Cortex of kidney (tissue), 1 donor: Measurements from ENCODE around the gene LHFPL5.

ENCODE experiments used
- DNase-seq: peaks from one replicate; lab custom pipeline; 2025; lab: John Stamatoyannopoulos, UW

The LHFPL5 gene

DNA sequence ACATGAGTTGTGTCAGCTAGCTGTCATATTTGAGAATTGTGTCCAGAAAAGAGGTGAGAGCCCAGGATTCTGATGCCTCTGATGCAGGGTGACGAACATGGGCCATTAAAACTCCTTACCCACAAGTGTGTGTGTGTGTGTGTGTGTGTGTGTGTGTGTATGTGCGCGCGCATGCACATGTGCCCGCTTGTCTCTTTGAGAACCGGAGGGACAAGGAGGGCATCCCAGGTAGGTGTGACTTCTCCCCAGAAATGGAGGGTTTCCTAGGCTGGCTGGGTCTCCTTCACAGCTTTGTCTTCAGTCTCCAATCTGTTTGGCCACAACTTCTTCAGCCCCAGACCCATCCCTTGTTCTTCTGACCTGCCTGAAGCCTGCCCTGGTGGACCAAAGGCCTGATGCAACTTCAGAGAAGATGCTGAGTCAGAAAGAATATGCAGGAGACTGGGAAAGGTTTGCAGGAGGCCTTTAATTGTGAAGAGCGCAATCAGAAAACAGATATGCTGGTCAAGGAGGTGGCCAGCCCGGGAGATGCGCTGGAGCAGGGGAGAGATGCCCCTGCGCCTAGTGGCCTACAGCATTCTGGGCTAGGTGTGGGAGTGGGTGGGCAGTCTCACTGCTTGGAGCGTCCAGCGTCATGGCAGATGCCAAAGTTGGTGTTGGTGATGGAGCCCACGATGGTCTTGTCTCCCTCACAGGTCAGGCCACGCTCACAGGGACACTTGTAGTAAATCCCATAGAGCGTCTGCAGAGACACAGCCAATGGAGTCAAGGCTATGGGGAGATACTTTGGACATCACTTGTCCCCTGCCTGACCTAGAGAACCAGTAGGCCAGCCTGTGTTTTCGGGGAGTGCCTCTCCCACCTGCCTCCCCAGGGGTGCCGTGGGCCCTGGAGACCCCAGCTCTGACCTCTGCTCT, 10.4 kb upstream of the LHFPL5 start:
- no peak for DNase-seq

DNA sequence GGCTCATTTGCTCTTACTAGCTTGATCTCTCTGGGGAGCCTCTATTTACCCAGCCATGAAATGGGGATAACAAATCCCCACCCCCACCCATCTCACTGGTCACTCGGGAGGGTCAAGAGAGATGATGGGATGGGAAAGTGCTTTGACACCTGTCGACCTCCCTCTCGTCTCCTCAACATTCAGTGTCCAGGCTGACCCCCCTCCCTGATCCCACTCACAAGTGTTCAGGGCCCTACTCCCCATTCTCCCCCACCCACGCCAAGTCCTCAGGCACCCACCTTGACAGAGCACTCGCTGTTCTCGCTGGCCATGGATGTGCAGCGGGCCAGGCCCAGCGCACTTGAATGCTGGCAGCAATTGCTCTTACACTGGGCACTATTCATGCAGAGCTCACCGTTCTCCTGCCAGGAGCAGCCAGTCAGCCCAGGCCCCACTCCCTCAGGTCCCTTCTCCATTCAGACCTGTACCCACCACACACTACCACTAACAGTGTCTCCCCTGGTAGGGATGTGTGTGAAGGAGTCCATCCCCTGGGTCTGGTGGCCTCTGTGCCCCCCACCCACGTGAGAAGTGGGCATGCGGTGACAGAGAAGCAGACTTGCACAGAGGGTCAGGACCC, 9.6 kb upstream of the LHFPL5 start:
- DNase-seq: no peak

DNA sequence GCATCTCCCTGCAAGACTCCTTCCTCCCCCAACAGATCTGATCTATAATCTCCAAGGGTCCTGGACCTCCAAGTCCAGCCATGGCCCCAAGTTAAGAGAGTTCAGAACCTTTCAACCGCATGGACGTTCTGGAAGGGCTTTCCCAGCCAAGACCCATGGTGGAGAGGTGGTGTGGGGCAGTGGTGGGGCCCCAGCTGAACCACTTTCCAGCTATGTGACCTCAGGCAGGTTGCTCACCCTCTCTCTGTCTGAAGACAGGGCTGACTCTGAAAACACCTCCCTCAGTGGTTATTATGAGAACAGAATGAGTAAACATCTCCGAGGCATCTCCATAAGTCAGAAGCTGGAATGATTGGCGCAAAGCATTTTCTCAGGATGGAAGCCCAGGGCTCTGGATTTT, 8.9 kb upstream of the LHFPL5 start:
- no peak for DNase-seq

DNA sequence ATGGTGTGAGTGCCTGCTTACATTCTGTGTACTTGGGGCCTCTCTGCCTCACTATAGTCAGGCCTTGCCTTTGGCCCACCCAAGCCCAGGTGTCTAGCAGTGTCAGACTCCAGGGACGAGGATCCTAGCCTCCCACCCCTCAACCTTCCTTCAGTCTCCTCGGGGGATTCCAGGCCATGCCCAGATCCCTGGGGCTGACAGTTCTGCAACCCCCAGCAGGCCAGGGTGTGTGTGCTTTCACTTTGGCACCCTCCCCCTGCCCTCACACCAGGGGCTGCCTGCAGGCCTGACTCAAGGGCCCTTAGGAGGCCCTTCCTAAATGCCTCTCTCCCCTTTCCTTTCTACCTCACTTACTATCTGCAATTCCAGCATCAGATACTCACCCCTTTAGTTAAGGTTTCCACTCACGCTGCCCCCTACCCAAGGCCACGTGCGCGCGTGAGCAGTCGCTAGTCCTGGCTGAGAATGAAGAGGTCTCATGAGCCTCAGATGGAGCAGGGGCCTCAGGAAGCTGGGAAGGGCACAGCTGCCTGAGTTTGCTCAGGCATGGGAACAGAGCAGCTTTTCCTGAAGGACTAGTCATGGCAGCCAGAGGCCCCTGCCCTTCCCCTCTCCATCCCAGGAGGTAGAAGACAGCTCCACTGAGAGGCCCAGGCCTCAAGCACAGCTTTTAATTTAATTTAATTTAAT, 7.2 kb upstream of the LHFPL5 start:
- DNase-seq: no peak

DNA sequence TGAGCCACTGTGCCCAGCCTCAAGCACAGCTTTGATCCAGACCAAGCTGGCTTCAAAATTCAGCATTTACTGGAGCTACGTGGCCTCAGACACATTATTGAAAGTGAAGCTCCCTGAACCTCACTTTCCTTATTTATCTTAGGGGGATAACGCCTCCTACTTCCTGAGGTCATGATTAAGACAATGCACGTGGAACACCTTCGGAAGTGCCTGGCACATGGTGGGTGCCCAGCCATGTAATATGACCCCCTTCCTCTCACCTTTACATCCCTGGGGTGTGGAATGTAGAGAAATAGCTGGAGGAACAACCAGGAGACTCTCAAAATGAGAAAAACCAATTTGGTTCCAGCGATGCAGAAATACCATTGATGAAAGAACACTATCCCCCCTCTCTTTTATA, 6.4 kb upstream of the LHFPL5 start:
- DNase-seq: no peak

DNA sequence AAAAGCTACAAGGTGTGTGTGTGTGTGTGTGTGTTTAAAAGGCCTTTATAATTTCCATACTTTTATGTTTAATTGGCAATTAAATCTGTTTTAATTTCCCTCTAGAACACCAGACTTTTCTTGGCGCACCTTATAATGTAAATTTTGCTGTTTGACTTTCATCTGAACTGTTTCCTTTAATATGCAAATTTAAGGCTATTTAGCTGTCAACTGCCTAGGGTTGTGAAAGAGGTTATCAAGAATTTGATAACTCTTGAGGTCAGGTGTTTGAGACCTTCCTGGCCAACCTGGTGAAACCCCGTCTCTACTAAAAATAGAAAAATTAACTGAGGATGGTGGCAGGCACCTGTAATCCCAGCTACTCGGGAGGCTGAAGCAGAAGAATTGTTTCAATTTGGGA, 4.0 kb upstream of the LHFPL5 start:
- DNase-seq: no peak

DNA sequence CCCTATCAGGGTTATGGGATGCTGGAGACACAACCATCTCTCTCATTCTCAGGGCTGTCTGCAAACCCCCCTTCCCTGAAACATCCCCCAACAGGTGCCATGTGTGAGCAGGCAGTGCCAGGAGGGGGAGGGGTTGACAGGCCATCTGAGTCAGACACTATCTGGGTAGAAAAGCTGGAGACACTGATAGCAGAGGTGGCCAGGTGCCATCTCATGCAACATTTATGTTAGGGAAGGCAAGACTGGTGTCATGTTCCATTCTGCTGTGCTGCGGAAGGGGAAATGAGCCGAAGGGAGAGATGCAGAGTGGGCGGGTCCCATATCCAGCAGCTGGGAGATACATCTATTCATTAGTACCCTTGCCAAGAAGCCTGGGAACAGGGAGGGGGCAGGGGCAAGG, 3.5 kb downstream of the LHFPL5 start:
- no peak for DNase-seq

DNA sequence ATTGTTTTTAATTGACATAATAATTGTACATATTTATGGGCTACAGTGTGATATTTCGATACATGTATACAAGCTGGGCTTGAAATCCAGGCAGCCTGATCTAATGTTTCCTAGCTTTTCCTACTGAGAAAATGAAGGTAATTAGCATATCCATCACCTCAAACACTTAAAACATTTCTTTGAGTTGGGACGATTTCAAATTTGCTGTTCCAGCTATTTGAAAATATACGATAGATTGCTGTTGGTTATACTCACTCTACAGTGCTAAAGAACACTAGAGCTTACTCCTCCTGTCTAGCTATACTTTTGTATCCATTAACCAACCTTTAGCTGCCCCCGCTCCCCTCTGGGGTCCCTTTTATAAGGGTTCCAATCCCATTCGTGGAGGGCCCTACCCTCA, 4.7 kb downstream of the LHFPL5 start:
- no peak for DNase-seq

DNA sequence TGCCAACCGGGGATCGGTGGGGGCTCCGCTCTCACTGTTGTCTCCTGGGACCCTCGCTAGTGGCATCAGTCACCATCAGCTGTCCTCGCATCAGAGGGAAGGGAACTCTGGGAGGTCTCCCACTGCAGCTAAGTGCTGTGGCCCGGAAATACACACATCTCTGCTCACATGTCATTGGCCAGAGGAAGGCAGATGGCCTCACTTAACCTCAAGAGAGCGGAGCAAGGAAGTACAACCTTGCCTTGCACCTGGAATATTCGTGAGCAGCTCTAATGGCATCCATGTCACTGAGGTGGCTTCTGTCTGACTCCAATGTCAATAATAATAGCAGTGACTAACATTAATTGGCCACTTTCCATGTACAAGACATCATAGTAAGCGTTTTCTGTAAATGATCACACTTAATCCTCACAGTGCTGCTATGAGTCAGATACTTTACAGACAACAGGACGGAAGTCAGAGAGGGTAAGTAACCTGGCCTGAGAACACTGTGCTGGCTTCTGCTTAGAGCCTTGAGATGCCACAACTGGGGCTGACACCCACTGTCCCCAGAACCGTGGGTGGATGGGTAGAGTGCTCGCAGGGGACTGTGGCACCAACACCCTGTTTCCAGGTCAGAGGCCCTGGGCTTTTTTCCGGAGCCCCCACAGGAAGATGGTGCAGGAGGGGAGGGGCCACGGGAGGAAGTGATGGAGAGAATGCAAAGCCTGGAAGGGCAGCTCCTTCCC, 6.0 kb downstream of the LHFPL5 start:
- no peak for DNase-seq

DNA sequence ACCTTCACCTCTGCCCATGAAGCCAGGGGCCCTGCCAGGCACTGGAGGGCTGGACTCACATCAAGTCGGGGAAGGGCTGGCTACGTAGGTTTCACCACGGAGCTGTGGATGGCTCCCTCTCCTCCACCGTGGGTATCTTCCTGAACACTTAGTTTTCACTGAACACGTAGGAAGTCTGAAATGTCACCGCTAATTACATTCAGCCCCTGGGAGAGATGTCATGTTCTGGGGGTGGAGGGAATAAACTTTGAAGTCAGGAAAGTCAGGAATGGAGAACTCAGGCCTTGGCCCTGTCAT, 6.5 kb downstream of the LHFPL5 start:
- DNase-seq: no peak

DNA sequence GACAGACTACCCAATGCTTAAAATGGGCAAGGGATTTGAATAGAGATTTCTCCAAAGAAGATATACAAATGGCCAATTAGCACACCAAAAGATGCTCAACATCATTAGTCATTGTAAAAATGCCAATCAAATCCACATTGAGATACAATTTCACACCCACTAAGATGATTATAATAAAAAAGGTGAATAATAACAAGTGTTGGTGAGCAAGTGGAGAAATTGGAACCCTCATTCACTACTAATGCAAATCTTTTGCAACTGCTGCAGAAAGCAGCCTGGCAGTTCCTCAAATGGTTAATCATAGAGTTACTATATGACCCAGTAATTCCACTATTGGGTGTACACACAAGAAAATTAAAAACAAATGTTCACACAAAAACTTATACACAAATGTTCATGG, 12.4 kb downstream of the LHFPL5 start:
- no peak for DNase-seq

DNA sequence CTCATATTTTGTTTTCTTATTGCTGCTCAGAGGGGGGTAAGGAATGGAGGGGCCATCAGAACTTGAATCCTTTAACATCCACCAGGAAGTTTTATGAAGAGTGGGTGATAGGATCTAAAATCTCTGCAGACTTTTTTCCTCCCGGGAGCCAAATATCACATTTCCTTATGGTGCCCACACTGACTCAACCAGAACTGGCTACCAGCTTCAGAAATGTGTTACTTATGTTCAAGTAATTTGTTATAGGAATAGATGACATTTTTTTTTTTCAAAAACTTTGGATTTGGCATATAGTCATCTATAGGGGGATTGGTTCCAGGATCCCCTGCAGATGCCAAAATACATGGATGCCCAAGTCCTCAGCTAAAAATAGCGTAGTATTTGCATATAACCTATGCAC, 18.4 kb downstream of the LHFPL5 start:
- DNase-seq: no peak

DNA sequence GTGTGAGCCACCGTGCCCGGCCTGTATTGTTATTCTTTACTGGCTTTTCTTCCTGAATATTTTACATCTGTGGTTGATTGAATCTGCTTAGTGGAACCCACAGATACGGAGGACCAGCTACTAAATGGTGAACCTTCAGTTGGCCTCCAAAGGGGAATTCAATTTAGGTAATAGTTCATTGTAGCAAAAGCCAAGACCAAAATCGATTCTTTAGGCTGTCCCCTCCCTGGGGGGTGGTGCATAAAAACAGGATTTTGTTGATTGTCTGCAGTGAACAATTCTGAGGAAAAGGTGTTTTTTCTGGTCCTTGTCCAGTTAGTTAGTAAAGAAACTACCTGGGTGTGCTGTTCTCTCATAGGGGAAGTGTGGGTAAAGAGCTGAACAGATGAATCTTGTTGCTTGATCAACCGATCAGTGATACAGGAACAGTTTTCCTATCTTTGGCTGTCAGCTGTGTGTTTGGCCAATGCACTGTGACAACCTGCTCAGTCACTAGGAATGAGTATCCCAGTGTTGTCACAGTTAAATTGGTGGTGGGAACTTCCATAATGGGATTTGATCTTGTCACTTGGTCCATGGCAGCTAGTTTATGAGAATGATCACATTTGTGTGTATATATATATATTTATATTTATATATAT, 19.5 kb downstream of the LHFPL5 start:
- DNase-seq: no peak

DNA sequence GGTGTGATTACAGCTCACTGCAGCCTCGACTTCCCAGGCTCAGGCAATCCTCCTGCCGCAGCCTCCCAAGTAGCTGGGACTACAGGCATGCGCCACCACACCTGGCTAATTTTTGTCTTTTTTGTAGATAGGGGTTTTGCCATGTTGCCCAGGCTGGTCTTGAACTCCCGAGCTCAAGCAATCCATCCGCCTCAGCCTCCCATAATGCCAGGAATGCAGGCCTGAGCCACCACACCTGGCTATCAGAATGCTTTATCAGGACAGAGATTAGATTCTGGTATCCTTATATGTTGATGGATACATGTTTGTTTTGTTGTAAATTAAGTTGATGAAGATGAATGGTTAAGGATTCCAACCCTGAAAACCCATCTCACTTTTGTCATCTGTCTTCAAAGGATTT, 24.2 kb downstream of the LHFPL5 start:
- no peak for DNase-seq

DNA sequence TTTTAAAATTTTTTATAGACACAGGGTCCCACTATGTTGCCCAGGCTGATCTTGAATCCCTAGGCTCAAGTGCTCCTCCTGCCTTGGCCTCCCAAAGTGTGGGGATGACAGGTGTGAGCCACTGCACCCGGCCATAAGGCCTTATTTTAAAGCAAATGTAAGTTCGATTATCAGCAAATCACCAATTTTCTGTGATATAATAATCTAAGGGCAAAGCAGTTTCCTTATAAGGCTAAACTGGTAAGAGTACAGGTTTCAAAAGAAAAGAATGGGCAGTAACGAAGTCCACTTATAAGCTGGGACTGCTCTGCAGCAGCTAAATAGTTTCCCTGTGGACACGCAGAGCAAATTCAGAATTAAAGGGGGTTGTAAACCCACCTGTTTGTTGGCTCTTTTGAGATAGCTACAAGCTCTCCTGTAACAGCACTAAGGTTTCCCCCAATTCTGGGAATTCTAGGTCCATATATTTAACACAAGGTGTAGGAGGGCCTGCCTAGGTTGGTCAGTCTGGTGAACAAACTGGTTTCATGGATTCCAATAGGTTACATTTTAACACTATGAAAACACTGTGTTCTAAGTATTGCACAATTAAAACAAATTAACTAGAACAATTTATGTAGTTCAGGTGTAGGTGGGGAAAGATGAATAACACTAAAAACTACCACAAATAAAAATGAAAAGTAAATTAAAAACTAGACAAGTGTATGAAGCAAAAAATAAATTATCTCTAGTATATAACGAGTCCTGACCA, 26.3 kb downstream of the LHFPL5 start:
- DNase-seq: no peak

DNA sequence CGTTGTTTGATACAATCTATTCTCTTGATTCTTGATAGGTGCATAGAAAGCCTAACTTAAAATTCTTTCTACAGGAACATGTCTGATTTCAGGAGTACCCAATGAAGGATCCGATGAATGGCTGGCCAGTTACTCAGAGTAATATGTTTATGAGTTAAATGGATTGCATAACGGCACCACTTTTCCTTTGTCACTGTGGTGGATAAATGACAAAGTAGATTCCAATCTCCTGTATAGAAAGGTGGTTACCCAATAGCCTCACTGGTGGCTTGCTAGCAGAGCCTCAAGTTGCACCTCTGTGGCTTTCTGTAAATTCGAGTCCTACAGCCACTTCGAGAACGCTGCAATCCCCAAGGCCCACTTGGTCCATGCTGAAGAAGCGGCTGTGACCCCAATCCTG, 28.4 kb downstream of the LHFPL5 start:
- no peak for DNase-seq

DNA sequence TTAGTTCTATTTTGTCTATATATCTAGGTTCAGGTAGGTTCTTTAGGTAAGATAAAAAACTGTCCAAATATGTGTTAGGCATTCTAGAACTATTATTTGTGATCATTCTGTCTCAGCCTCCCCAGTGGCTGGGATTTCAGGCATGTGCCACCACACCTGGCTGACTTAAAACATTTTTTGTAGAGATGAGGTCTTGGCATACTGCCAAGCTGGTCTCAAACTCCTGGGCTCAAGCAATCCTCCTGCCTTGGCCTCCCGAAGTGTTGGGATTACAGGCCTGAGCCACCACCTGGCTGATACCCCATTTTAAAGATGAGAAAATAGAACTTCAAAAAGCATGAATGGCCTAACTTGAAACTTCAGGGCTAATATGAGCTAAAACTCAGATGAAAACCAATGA, 33.9 kb downstream of the LHFPL5 start:
- no peak for DNase-seq

DNA sequence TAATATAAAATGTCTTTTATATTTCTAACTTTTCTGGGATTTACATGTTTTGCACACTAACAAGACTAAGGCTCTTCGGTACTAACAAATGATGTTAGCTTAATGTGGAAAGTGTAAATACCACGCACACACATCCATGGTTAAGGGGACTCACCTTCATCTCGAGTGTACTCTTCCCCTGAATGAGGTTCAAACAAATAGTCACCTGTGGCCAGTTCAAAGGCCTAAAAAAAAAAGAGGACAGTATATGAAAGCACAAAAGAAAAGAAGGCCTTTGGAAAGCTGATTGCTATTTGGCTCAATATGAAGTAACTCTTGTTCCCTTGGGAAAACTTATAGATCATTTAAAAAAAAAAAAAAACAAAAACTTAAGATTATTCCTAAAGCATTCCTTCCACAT, 37.2 kb downstream of the LHFPL5 start:
- no peak for DNase-seq

DNA sequence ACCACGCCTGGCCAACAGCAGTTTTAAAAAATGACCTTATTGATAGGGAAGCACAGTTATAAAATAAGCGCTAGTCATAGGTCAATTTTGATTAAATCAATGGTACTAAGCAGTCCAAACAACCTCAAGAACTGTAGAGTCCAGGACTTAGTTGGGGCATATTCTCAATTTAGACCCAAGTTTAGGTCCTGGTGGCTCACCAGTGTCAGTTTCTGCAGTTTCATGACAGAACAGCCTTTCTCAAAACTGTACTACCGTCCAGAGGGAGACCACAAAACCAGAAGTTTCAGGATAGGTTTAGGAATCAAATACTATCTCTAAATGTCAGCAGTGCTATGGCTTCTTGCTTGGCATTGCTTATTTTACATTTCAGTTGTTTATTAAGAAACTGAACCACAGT, 39.1 kb downstream of the LHFPL5 start:
- DNase-seq: no peak

DNA sequence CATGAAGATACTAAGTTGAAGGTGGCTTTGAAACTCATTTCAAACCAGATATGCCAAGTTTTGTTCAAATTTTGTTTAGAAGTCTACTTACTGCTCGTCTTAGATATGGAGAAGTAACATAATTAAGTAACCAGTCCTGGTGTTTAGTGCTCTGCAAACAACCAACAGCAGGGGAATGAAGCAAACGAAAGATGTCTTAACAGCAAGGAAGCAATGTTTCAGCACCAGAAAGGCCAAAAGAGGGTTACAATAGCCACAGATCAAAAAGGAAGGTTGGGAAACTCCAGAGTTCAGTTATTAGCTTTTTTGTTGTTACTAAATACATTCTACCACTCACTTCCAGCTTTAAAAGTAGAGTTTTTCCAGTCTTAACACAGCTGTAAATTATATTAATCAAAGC, 45.1 kb downstream of the LHFPL5 start:
- DNase-seq: no peak

DNA sequence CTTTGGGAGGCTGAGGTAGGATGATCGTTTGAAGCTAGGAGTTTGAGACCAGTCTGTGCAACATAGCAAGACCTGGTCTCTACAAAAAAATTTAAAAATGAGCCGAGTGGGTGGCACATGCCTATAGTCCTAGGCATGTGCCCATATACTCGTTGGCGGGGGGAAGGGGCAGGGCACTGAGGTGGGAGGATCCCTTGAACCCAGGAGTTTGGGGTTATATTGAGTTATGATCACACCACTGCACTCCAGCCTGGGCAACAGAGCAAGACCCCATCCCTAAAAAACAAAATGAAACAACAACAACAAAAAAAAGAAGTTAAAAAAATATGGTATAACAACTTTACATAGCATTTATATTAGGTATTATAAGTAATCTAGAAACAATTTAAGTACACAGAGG, 47.8 kb downstream of the LHFPL5 start:
- DNase-seq: no peak
